A549 (cell line): ENCODE measurements around the gene FGG. TPM values are rescaled to one million over a fixed set of nuclear protein-coding genes. Genes with fewer than 3 reads are reported as not detected.

ENCODE experiments used
- ATAC-seq, 2 experiments: fragments of 200-7000 bp in 1 of 2; fragments of >200 bp in 1 of 2; cut with Nextera tagmentation in 1 of 2; cut with Tn5 transposase in 1 of 2; 3 replicates each; pipeline versions ENCODE4 v1.8.0 to v1.9.1; 2018 to 2020; ENCODE audit warnings: mild to moderate bottlenecking in 1 of 2, moderate library complexity in 1 of 2
- CTCF ChIA-PET: fragments of 300-600 bp; sonication (Branson Sonifier 250); formaldehyde crosslinking; extraction: SDS; loops from one replicate; lab custom pipeline; 2021; ENCODE audit warnings: antibody characterized with exemption, inconsistent platforms; lab: Yijun Ruan, JAX
- POLR2A ChIA-PET: fragments of 350-600 bp; formaldehyde crosslinking; extraction: SDS; loops from one replicate; lab custom pipeline; 2021; ENCODE audit warnings: antibody characterized with exemption, inconsistent platforms; lab: Yijun Ruan, JAX
- DNase-seq, 2 experiments: peaks; one replicate each; pipeline versions ENCODE4 v3.0.0 to v3.0.0-alpha.2; 2011 to 2016; ENCODE audit warnings: low read depth in 1 of 2, low spot score in 1 of 2
- FAIRE-seq: peaks from 2 replicates; lab custom pipeline; 2011; peaks lifted over from hg19 to GRCh38; lab: Jason Lieb, UNC
- H3K27ac ChIP-seq, 2 experiments: fragments of >200 bp; sonication (Bioruptor Twin); formaldehyde crosslinking; 3 replicates each; pipeline ENCODE4 v1.5.1; 2016 to 2017
- H3K4me1 ChIP-seq: fragments of >200 bp; sonication (Bioruptor Twin); formaldehyde crosslinking; 3 replicates; pipeline ENCODE4 v1.6.1; 2016
- H3K4me2 ChIP-seq: fragments of >200 bp; sonication (Bioruptor Twin); formaldehyde crosslinking; 3 replicates; pipeline ENCODE4 v1.6.1; 2016
- H3K4me3 ChIP-seq: fragments of >200 bp; sonication (Bioruptor Twin); formaldehyde crosslinking; 3 replicates; pipeline ENCODE4 v1.5.1; 2016
- H3K9me3 ChIP-seq: fragments of >200 bp; sonication (Bioruptor Twin); formaldehyde crosslinking; 3 replicates; pipeline ENCODE4 v1.6.1; 2016
- CBX2 ChIP-seq: fragments of 200-600 bp; sonication (generic); IDR thresholded peaks from 2 replicates; pipeline ENCODE4 v1.6.1; 2016; ENCODE audit warnings: low read depth, mild to moderate bottlenecking, borderline replicate concordance
- EHF ChIP-seq: fragments of 250-450 bp; sonication (Bioruptor Pico); IDR thresholded peaks from 2 replicates; pipeline ENCODE4 v1.5.0; 2020; ENCODE audit warnings: mild to moderate bottlenecking
- EHMT2 ChIP-seq: fragments of 200-600 bp; sonication (generic); IDR thresholded peaks from 2 replicates; pipeline ENCODE4 v1.6.1; 2016; ENCODE audit warnings: antibody characterized with exemption, low read depth, mild to moderate bottlenecking, moderate library complexity
- EP300 ChIP-seq, 2 experiments: fragments of >200 bp; sonication (Bioruptor Twin); formaldehyde crosslinking; IDR thresholded peaks; 2 replicates in 1 of 2; 3 replicates in 1 of 2; pipeline ENCODE4 v1.6.1; 2016 to 2017
- FOSB ChIP-seq: fragments of 250-450 bp; sonication (Bioruptor Pico); IDR thresholded peaks from 2 replicates; pipeline ENCODE4 v1.5.0; 2020; ENCODE audit warnings: mild to moderate bottlenecking, moderate library complexity
- HOXB13 ChIP-seq: fragments of 250-450 bp; sonication (Bioruptor Pico); IDR thresholded peaks from 2 replicates; pipeline ENCODE4 v1.5.0; 2020; ENCODE audit warnings: low read depth, mild to moderate bottlenecking, moderate library complexity
- KDM5A ChIP-seq: fragments of 200-600 bp; sonication (generic); IDR thresholded peaks from 2 replicates; pipeline ENCODE4 v1.6.1; 2016; ENCODE audit warnings: antibody characterized with exemption, mild to moderate bottlenecking
- MAFK ChIP-seq: fragments of 450-650 bp; IDR thresholded peaks from 2 replicates; pipeline ENCODE4 v1.6.1; 2014; ENCODE audit not compliant: partially characterized antibody
- MYC ChIP-seq: IDR thresholded peaks from 2 replicates; pipeline ENCODE4 v1.6.1; 2012; ENCODE audit warnings: mild to moderate bottlenecking, inconsistent platforms, low read length, improper control_type of control experiment, borderline replicate concordance
- NR3C1 ChIP-seq: fragments of >200 bp; sonication (Bioruptor Twin); formaldehyde crosslinking; IDR thresholded peaks from 3 replicates; pipeline ENCODE4 v1.6.1; 2017
- PHF8 ChIP-seq: fragments of 200-600 bp; sonication (generic); IDR thresholded peaks from 2 replicates; pipeline ENCODE4 v1.6.1; 2016; ENCODE audit warnings: low read depth, mild to moderate bottlenecking, antibody characterized with exemption, moderate library complexity, borderline replicate concordance
- POLR2A ChIP-seq: IDR thresholded peaks from 2 replicates; pipeline ENCODE4 v1.6.1; 2012; ENCODE audit warnings: mild to moderate bottlenecking, low read length
- RAD21 ChIP-seq, 2 experiments: fragments of >200 bp in 1 of 2; sonication (Bioruptor Twin) in 1 of 2; formaldehyde crosslinking in 1 of 2; IDR thresholded peaks in 1 of 2; conservative IDR thresholded peaks in 1 of 2; 2 replicates in 1 of 2; 3 replicates in 1 of 2; pipeline ENCODE4 v1.6.1; 2012 to 2018; ENCODE audit warnings: inconsistent platforms in 1 of 2
- RARB ChIP-seq: fragments of 250-450 bp; sonication (Bioruptor Pico); IDR thresholded peaks from 2 replicates; pipeline ENCODE4 v1.8.0; 2021; ENCODE audit warnings: mild to moderate bottlenecking, moderate library complexity
- TP53 ChIP-seq: fragments of 250-450 bp; sonication (Bioruptor Pico); IDR thresholded peaks from 2 replicates; pipeline ENCODE4 v1.5.0; 2021; ENCODE audit warnings: mild to moderate bottlenecking, moderate library complexity
- ZC3H11A ChIP-seq: fragments of 450-650 bp; IDR thresholded peaks from 2 replicates; pipeline ENCODE4 v1.6.1; 2014; ENCODE audit warnings: antibody characterized with exemption, mild to moderate bottlenecking
- ZNF302 ChIP-seq: fragments of 250-450 bp; sonication (Bioruptor Pico); IDR thresholded peaks from 2 replicates; pipeline ENCODE4 v1.9.0; 2021; ENCODE audit warnings: inconsistent platforms, mild to moderate bottlenecking, moderate library complexity
- ZSCAN20 ChIP-seq: fragments of 250-450 bp; sonication (Bioruptor Pico); IDR thresholded peaks from 2 replicates; pipeline ENCODE4 v1.8.0; 2022; ENCODE audit warnings: mild to moderate bottlenecking, moderate library complexity
- WGBS: methylation state at CpG from one replicate; pipeline ENCODE4 v1.1.6; 2017; ENCODE audit errors: missing lambda C conversion rate; 5-methylcytosine and 5-hydroxymethylcytosine counted together
- polyA plus RNA-seq, 4 experiments: library from polyadenylated mRNA; depleted of rRNA in 3 of 4; stranded (reverse); fragments of >200 nt; fragmentation: RNase III in 1 of 4; extraction: RNeasy Plus Mini Kit Qiagen cat#74134 plus additional on column Dnase treatment in 1 of 4; gene quantifications; 2 replicates in 3 of 4; 3 replicates in 1 of 4; pipeline ENCODE4 v1.2.3, GENCODE V29; 2011 to 2017
- TF ChIP-seq, protein P1 (sequence below): fragments of 450-650 bp; IDR thresholded peaks from 2 replicates; pipeline ENCODE4 v1.6.1; 2014; ENCODE audit warnings: antibody characterized with exemption
- TF ChIP-seq, protein P2 (sequence below): fragments of >200 bp; sonication (Bioruptor Twin); formaldehyde crosslinking; IDR thresholded peaks from 3 replicates; pipeline ENCODE4 v1.6.1; 2016
- TF ChIP-seq, protein P3 (sequence below): fragments of 250-450 bp; sonication (Bioruptor Pico); IDR thresholded peaks from 2 replicates; pipeline ENCODE4 v1.5.0; 2021; ENCODE audit warnings: mild to moderate bottlenecking, moderate library complexity, borderline replicate concordance
- TF ChIP-seq, protein P4 (sequence below): fragments of 250-450 bp; sonication (Bioruptor Pico); IDR thresholded peaks from 2 replicates; pipeline ENCODE4 v1.5.0; 2020; ENCODE audit warnings: low read depth, mild to moderate bottlenecking, moderate library complexity
- TF ChIP-seq, protein P5 (sequence below): IDR thresholded peaks from 2 replicates; pipeline ENCODE4 v1.6.1; 2012
- TF ChIP-seq, protein P6 (sequence below): fragments of 200-600 bp; sonication (generic); IDR thresholded peaks from 2 replicates; pipeline ENCODE4 v1.6.1; 2016; ENCODE audit warnings: antibody characterized with exemption, mild to moderate bottlenecking, moderate library complexity

The FGG gene
- polyA plus RNA-seq, 2 of the 4 experiments (the other 2 are of a cell fraction), result 4.8 to 132 TPM

DNA sequence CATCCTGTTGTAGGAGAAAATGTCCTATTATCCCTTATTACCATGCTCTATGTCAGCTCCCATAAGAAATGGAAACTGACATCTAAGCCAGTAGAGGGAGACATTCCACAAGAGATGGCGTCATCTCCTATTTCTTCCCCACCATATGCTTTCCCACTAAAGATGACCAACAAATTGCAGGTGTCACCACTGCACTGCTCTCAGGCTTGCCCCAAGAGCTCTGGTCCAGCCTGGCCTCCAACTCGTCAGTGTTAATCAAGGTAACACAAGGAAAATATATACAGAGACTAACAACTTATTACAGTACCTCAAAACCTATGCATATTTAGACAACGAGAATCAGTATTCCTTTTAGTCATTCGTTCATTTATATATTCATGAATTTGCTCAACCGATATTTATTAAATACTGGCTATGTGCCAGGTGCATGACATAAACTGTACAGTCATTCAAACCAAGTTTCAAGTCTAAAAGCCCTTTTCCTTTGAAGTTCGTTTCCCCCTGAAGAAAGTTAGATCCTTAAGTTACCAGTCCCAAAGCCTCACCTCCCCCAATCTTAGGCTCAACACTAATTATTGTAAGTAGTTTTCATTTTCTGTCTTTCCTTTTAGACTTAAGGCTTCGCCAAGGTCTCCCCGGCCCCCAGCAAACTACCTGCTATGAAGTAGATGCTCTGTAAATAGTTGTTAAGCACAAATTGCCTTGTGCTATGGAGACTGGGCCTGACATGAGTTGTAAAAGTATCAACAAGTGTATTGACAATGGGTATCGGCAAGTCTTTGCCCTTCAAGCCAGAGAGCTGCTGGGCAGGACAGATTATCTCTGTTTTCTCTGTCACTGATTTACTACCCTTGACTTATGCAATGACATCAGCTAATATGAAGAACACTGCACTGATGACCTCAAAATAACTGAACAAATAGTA, 52.7 kb downstream of the FGG start (continued):
- TF ChIP-seq KDM5A (no peak), PHF8 (no peak), RARB (CRISPR knock-in tag) (no peak), TP53 (CRISPR knock-in tag) (no peak), NR3C1 (no peak), RAD21 (conservative IDR thresholded peaks at IDR 0.05 in 1 of 2, IDR thresholded peaks at IDR 0.05 in 1 of 2) (peak; percentile 95 to 96), EP300 (IDR thresholded peaks at IDR 0.05) (peak in 1 of 2 experiments; percentile 43; a peak in 1 of 5 replicates)
- TF ChIP-seq, protein P1, sequence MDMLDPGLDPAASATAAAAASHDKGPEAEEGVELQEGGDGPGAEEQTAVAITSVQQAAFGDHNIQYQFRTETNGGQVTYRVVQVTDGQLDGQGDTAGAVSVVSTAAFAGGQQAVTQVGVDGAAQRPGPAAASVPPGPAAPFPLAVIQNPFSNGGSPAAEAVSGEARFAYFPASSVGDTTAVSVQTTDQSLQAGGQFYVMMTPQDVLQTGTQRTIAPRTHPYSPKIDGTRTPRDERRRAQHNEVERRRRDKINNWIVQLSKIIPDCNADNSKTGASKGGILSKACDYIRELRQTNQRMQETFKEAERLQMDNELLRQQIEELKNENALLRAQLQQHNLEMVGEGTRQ, result no peak

DNA sequence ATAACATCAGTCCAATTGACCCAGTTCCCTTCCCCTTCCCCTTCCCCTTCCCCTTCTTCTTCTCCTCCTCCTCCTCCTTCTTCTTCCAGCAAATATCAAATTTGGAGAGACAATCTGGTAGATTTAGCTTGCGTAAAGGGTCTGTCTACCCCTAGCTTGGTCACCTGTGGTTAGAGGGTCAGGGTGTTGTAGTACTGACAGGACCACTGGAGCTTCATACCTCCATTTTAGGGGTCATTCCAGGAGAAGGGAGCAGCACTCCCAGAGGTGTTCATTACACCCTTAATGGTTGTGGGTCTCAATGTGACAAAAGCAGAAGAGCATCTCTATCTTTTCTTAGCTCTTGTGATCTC, 53.3 kb downstream of the FGG start:
- FAIRE-seq, result no peak

More for the DNA sequence above, 53.3 kb downstream of the FGG start:
- peak overlapping the region; percentile 32 to 74; a peak in 4 of 6 replicates for H3K27ac ChIP-seq
- TF ChIP-seq, protein P2, sequence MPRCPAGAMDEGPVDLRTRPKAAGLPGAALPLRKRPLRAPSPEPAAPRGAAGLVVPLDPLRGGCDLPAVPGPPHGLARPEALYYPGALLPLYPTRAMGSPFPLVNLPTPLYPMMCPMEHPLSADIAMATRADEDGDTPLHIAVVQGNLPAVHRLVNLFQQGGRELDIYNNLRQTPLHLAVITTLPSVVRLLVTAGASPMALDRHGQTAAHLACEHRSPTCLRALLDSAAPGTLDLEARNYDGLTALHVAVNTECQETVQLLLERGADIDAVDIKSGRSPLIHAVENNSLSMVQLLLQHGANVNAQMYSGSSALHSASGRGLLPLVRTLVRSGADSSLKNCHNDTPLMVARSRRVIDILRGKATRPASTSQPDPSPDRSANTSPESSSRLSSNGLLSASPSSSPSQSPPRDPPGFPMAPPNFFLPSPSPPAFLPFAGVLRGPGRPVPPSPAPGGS, result no peak
- no peak for TF ChIP-seq HOXB13 (CRISPR knock-in tag)
- no peak for TF ChIP-seq ZSCAN20 (CRISPR knock-in tag)
- TF ChIP-seq MAFK, result no peak
- TF ChIP-seq CBX2, result no peak
- TF ChIP-seq, protein P3, sequence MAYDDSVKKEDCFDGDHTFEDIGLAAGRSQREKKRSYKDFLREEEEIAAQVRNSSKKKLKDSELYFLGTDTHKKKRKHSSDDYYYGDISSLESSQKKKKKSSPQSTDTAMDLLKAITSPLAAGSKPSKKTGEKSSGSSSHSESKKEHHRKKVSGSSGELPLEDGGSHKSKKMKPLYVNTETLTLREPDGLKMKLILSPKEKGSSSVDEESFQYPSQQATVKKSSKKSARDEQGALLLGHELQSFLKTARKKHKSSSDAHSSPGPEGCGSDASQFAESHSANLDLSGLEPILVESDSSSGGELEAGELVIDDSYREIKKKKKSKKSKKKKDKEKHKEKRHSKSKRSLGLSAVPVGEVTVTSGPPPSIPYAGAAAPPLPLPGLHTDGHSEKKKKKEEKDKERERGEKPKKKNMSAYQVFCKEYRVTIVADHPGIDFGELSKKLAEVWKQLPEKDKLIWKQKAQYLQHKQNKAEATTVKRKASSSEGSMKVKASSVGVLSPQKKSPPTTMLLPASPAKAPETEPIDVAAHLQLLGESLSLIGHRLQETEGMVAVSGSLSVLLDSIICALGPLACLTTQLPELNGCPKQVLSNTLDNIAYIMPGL, result no peak
- TF ChIP-seq POLR2A, result no peak
- TF ChIP-seq, protein P4, sequence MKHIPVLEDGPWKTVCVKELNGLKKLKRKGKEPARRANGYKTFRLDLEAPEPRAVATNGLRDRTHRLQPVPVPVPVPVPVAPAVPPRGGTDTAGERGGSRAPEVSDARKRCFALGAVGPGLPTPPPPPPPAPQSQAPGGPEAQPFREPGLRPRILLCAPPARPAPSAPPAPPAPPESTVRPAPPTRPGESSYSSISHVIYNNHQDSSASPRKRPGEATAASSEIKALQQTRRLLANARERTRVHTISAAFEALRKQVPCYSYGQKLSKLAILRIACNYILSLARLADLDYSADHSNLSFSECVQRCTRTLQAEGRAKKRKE, result no peak
- TF ChIP-seq FOSB (CRISPR knock-in tag), result no peak
- no peak for TF ChIP-seq MYC
- no peak for TF ChIP-seq ZNF302 (CRISPR knock-in tag)
- TF ChIP-seq, protein P5, sequence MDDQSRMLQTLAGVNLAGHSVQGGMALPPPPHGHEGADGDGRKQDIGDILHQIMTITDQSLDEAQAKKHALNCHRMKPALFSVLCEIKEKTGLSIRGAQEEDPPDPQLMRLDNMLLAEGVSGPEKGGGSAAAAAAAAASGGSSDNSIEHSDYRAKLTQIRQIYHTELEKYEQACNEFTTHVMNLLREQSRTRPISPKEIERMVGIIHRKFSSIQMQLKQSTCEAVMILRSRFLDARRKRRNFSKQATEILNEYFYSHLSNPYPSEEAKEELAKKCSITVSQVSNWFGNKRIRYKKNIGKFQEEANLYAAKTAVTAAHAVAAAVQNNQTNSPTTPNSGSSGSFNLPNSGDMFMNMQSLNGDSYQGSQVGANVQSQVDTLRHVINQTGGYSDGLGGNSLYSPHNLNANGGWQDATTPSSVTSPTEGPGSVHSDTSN, result no peak
- no peak for TF ChIP-seq ZC3H11A
- TF ChIP-seq EHF (CRISPR knock-in tag), result no peak
- no peak for TF ChIP-seq EHMT2
- no peak for TF ChIP-seq NR3C1
- TF ChIP-seq, protein P6, sequence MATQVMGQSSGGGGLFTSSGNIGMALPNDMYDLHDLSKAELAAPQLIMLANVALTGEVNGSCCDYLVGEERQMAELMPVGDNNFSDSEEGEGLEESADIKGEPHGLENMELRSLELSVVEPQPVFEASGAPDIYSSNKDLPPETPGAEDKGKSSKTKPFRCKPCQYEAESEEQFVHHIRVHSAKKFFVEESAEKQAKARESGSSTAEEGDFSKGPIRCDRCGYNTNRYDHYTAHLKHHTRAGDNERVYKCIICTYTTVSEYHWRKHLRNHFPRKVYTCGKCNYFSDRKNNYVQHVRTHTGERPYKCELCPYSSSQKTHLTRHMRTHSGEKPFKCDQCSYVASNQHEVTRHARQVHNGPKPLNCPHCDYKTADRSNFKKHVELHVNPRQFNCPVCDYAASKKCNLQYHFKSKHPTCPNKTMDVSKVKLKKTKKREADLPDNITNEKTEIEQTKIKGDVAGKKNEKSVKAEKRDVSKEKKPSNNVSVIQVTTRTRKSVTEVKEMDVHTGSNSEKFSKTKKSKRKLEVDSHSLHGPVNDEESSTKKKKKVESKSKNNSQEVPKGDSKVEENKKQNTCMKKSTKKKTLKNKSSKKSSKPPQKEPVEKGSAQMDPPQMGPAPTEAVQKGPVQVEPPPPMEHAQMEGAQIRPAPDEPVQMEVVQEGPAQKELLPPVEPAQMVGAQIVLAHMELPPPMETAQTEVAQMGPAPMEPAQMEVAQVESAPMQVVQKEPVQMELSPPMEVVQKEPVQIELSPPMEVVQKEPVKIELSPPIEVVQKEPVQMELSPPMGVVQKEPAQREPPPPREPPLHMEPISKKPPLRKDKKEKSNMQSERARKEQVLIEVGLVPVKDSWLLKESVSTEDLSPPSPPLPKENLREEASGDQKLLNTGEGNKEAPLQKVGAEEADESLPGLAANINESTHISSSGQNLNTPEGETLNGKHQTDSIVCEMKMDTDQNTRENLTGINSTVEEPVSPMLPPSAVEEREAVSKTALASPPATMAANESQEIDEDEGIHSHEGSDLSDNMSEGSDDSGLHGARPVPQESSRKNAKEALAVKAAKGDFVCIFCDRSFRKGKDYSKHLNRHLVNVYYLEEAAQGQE, result no peak
- no peak overlapping the region for H3K4me3 ChIP-seq
- POLR2A ChIA-PET, result no interaction called here
- peaks cover 47% of the 10 kb centered on the region for H3K4me1 ChIP-seq
- CTCF ChIA-PET, result interaction anchor here (0.7 to 8.8 kb wide), 22 partner anchors 9 to 219 kb away, joined by 3 to 214 read pairs (median 5); partner anchors contain the start of genes FGG and PLRG1
- 64% methylated on average over 1 of the region's 1 CpG for WGBS
- no peaks in the 10 kb centered on the region for H3K9me3 ChIP-seq
- DNase-seq (no peak), ATAC-seq (peak; percentile 16 to 42; a peak in 3 of 6 replicates)
- no peak overlapping the region for H3K4me2 ChIP-seq
